Left ventricle myocardium superior (tissue), 1 donor: Measurements from ENCODE around the gene ROBO3. TPM values are rescaled to one million over a fixed set of nuclear protein-coding genes. Genes with fewer than 3 reads are reported as not detected.
A peak's percentile ranks its signal among the peaks of the same experiment; 100 is the strongest.

Experiments
- ATAC-seq: fragments of 200-7000 bp; cut with Tn5 transposase; one replicate; pipeline ENCODE4 v1.9.1; 2020; ENCODE audit warnings: mild to moderate bottlenecking, moderate library complexity
- DNase-seq: peaks from one replicate; pipeline ENCODE4 v3.0.0-alpha.2; 2020
- intact Hi-C: fragments of 100-400 bp; cut with micrococcal nuclease; formaldehyde crosslinking; loops from one replicate; pipeline ENCODE4 v1.11.0; 2022
- long read RNA-seq: library from polyadenylated mRNA; unstranded; transcript quantifications from one replicate; pipeline ENCODE4 v2.0.0, GENCODE V29; 2021
- total RNA-seq: library from RNA; stranded (reverse); fragmentation: NEBNext Ultra II Directional; extraction: Animal tissue kit (Norgen Biotek cat#: 25700); gene quantifications from one replicate; pipeline ENCODE4 v1.2.1, GENCODE V29; 2021
- donor health status: DM: no; HTN: yes; CAD: no; lungs with severe emphysema.

The ROBO3 gene, protein sequence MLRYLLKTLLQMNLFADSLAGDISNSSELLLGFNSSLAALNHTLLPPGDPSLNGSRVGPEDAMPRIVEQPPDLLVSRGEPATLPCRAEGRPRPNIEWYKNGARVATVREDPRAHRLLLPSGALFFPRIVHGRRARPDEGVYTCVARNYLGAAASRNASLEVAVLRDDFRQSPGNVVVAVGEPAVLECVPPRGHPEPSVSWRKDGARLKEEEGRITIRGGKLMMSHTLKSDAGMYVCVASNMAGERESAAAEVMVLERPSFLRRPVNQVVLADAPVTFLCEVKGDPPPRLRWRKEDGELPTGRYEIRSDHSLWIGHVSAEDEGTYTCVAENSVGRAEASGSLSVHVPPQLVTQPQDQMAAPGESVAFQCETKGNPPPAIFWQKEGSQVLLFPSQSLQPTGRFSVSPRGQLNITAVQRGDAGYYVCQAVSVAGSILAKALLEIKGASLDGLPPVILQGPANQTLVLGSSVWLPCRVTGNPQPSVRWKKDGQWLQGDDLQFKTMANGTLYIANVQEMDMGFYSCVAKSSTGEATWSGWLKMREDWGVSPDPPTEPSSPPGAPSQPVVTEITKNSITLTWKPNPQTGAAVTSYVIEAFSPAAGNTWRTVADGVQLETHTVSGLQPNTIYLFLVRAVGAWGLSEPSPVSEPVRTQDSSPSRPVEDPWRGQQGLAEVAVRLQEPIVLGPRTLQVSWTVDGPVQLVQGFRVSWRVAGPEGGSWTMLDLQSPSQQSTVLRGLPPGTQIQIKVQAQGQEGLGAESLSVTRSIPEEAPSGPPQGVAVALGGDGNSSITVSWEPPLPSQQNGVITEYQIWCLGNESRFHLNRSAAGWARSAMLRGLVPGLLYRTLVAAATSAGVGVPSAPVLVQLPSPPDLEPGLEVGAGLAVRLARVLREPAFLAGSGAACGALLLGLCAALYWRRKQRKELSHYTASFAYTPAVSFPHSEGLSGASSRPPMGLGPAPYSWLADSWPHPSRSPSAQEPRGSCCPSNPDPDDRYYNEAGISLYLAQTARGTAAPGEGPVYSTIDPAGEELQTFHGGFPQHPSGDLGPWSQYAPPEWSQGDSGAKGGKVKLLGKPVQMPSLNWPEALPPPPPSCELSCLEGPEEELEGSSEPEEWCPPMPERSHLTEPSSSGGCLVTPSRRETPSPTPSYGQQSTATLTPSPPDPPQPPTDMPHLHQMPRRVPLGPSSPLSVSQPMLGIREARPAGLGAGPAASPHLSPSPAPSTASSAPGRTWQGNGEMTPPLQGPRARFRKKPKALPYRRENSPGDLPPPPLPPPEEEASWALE (N-terminal part only)
- total RNA-seq = 4.5 TPM
- long read RNA-seq, partial matches to known transcripts = 1 of 1 reads
- long read RNA-seq, other reads (novel, unspliced or antisense) = 0 of 1 reads

- ATAC-seq (no peak), DNase-seq (no peak)
- intact Hi-C loops = no loop called here
Measured at GRCh38 chr11:124865181-124865901, at the start of gene ROBO3. Gene ROBO3, plus strand, starts transcription at chr11:124865432. Its CDS starts 146 bp downstream, at chr11:124865578.

DNA sequence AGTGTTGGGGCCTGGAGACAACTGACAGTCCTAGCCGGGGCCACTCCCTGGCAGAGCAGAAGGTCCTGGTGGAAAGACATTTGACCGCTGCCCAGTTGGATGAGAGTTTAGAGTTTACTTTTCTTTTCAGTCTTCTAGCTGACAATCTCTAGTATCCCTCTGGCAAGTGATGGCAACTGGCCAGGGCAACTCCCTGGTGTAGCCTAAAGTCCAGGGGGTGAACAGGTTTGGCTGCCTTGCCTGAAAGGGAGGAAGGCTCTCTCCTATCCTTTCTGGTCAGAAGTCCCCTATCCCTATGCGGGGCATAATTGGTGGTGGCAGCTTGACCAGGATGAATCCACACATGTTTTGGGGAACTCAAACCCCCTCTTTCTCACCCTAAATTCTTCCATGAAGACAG, 48.2 kb upstream of the ROBO3 start:
- intact Hi-C loops = no loop called here

DNA sequence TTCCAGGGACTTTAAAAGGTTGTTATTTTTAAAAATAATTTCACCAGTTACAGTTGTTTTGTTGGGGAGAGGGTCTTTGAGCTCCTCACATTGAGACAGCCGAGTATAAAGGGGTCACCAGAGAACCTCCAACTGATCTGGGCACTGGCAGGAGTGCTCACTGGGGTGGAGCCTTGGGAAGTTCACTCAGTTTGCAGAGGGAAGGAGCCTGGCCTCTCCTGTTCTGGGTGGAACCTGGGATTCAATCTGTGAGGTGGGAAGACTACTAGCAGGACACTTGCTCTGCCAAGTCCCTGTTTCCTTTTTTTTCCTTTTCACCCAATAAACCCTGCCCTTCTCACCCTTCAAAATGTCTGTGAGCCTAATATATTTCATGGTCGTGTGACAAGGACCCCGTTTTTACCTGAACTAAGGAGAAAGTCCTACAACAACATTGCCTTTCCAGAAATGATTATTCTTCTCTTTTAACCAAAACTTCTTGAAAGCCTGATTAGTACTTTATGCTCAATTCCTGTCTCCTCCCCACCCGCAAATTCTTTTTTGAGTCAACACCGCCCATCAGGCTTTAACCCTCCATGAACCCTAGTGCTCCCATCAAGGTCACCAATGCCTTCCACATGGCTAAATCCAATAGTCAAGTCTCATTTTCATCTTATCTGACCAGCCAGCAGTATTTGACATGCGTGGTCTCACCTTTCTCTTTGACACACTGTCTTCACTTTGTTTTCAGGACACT, 43.1 kb upstream of the ROBO3 start:
- DNase-seq (no peak), ATAC-seq (no peak)
- intact Hi-C loops = no loop called here

More for the DNA sequence above, 48.2 kb upstream of the ROBO3 start:
- no peak for ATAC-seq
- DNase-seq = no peak

GRCh38 chr11:124823512-124824376, 41.5 kb upstream of the ROBO3 start:
- no peak for DNase-seq
- ATAC-seq = no peak
- intact Hi-C loops = no loop called here

GRCh38 chr11:124825876-124826275, 39.4 kb upstream of the ROBO3 start:
- DNase-seq (no peak), ATAC-seq (no peak)
- intact Hi-C loops = no loop called here

DNA sequence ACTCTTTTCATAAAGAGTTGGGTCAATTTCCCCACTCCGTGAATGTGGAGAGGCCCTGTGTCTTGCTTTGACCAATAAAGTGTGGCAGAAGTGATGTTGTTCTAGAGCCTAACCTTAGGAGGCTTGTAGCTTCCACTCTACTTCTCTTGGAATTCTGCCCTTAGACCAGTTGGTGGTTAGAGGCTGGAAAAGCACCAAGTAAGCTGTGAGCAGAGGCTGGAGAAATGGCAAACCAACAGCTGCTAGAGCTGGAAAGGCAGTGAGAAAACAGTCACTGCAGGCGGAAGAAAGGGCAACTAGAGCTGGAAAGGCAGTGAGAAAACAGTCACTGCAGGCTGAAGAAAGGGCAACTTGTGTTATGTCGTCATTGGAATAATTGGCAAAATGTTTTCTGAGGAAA, 35.2 kb upstream of the ROBO3 start:
- no peak for DNase-seq
- no peak for ATAC-seq
- intact Hi-C loops = loop anchor here (10.0 kb wide), 1 partner anchor 165 kb away; no protein-coding TSS in a partner anchor

DNA sequence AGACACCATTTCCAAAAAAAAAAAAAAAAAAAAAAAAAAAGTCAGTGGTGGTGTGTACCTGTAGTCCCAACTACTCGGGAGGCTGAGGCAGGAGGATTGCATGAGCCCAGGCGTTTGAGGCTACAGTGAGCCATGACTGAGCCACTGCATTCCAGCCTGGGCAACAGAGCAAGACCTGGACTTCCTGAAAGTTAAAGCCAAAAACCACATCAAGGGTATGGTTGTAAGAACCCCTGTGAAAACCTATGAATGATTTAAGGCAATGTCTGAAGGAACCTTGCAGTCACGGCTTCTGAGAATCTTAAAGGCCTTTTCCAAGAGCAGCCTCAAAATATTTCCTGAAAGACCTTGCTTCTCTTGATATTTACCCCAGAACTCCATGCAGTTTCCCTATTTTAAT, 34.5 kb upstream of the ROBO3 start:
- intact Hi-C loops = loop anchor here (10.0 kb wide), 1 partner anchor 166 kb away; no protein-coding TSS in a partner anchor
- no peak for ATAC-seq
- DNase-seq = no peak

DNA sequence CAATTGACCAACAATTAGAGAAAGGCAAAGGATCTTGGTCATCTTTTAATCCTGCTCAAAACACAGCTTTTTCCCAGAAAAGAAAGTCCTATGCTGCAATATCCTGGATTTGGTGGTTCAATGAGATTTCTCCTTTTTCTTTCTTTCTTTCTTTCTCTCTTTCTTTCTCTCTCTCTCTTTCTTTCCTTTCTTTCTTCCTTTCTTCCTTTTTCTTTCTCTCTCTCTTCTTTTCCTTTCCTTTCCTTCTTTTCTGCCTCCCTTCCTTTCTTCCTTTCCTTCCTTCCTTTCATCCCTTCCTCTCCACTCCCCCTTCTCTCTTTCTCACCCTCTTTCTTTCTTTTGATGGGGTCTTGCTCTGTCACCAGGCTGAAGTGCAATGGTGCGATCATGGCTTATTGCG, 33.3 kb upstream of the ROBO3 start:
- no peak for DNase-seq
- no peak for ATAC-seq
- intact Hi-C loops = loop anchor here (10.0 kb wide), 1 partner anchor 167 kb away; no protein-coding TSS in a partner anchor

- intact Hi-C loops = loop anchor here (10.0 kb wide), 1 partner anchor 168 kb away; no protein-coding TSS in a partner anchor
- ATAC-seq (no peak), DNase-seq (no peak)
Measured at GRCh38 chr11:124832571-124832970, 32.7 kb upstream of the ROBO3 start.

DNA sequence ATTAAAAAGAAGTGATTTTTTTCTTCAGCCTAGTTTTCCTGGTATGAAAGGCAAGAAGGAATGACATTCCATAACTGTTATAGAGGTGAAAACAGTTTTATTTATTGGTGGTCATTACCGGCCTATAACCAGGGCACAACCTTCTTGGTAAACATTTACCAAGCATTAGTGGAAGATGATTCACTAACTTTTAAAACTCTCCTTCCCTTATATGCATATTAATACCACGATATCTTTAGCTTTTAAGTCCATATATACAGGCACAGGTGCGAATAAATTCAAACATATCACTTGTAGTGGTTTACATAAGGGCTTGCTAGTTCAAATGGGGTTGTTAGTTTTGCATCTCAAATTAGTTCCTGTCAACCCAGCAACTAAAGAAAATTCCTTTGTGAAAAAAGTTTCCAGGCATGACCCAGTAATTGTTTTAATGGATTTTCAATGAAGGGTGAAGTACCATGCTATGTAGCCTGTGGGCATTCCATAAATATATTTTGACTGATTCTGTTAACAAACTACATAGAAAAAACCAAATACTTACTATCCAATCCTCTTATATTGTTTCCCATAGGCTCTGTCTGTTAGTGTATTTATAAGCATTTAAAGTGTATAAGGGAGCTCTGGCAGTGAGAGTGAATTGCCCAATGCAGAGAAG, 30.6 kb upstream of the ROBO3 start:
- DNase-seq = no peak
- no peak for ATAC-seq
- intact Hi-C loops = loop anchor here (10.0 kb wide), 1 partner anchor 170 kb away; no protein-coding TSS in a partner anchor

GRCh38 chr11:124835918-124836317, 29.3 kb upstream of the ROBO3 start:
- ATAC-seq (no peak), DNase-seq (no peak)
- intact Hi-C loops = loop anchor here (10.0 kb wide), 1 partner anchor 171 kb away; no protein-coding TSS in a partner anchor

- ATAC-seq (peak; percentile 69), DNase-seq (no peak)
- intact Hi-C loops = loop anchor here (10.0 kb wide), 1 partner anchor 173 kb away; no protein-coding TSS in a partner anchor
Measured at GRCh38 chr11:124837491-124837856, 27.8 kb upstream of the ROBO3 start.

DNA sequence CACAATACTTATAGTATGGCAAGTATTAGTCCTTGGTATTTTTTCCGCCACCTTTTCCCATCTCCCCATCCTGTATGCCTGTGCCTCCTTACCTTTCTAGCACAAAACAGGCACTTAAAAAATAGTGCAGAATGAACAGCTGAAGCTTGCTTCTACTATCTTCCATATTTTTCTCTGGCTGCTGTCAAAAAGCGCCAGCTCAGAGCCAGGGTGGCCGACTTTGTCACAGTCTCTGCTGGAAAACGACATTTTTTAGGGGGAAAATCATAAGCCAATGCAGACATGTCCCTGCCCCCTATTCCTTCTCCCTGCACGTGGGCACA, 26.5 kb upstream of the ROBO3 start:
- DNase-seq = no peak
- intact Hi-C loops = loop anchor here (10.0 kb wide), 1 partner anchor 174 kb away; no protein-coding TSS in a partner anchor
- ATAC-seq = no peak

DNA sequence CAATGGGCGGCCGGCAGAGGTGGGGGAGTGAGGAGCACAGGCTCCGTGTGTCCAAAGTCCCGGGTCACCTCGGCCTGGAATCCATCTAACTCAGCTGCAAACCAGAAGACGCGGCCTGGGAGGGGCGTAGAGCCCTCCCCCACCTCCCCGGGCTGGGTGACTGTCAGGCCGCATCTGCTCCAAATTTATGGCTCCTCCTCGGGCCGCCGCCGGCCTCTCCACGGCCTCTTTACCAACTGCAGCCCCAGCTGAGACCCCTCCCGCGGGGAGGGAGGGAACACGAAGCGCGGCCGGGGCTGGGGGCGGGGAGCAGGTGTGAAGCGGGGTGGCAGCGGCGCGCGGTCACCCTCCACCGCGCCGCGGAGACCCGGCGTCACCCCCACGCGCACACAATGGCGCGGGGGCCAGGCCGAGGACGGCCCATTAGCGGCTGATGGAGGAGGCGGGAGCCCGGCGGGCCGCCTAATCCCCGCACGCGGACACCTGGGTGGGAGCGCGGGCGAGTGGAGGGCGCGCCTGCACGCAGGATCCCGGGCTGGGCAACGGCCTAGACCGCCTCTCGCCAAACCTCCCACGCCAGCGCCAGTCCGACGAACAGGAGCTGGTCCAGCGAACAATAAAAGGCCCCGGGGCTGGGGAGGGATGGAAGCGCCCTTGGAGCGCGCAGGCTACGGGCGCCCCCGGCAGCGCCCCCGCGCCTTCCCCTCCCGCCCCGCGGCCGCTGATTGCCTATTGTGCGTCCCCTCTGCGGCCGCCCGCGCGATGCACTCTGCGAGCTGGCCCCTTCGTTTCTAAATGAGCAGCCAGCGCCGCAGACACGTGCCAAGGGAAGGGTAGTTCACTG, 25.9 kb upstream of the ROBO3 start:
- intact Hi-C loops = loop anchor here (10.0 kb wide), 1 partner anchor 175 kb away; no protein-coding TSS in a partner anchor
- no peak for ATAC-seq
- DNase-seq = no peak

GRCh38 chr11:124839972-124840621, 25.1 kb upstream of the ROBO3 start:
- intact Hi-C loops = loop anchor here (10.0 kb wide), 1 partner anchor 175 kb away; no protein-coding TSS in a partner anchor
- DNase-seq (no peak), ATAC-seq (no peak)
